ENCODE data around the gene SH3GL2.

The SH3GL2 gene

GRCh38 chr9:17578911-17579793, at the start of gene SH3GL2:
Gene SH3GL2 (plus strand): TSS chr9:17579066.
- Histone ChIP-seq H3K4me3 (ENCODE audit: low read depth, low read length) (peak within 1 kb of the TSS; percentile 78), H3K36me3 (no peaks in the 10 kb centered on the region; the same call in 1 of the 2 replicates), H3K27me3 (ENCODE audit: insufficient read depth, low read depth, severe bottlenecking) (no peaks in the 10 kb centered on the region), H3K9me3 (ENCODE audit: severe bottlenecking) (no peaks in the 10 kb centered on the region), H3K27ac (peak within 1 kb of the TSS; percentile 51)
- peak; percentile 87 for DNase-seq
- peak; percentile 25; the same call in 1 of the 2 replicates for TF ChIP-seq CTCF (IDR thresholded peaks at IDR 0.05; ENCODE audit: low read depth, low read length)

GRCh38 chr9:17531642-17532254, 47.1 kb upstream of the SH3GL2 start:
- Histone ChIP-seq H3K27ac (no peak overlapping the region), H3K9me3 (ENCODE audit: severe bottlenecking) (no peaks in the 10 kb centered on the region), H3K27me3 (ENCODE audit: insufficient read depth, low read depth, severe bottlenecking) (no peaks in the 10 kb centered on the region), H3K36me3 (no peaks in the 10 kb centered on the region), H3K4me3 (ENCODE audit: low read depth, low read length) (no peak overlapping the region)
- peak; percentile 51; the same call in 1 of the 2 replicates for TF ChIP-seq CTCF (IDR thresholded peaks at IDR 0.05; ENCODE audit: low read depth, low read length)
- DNase-seq: peak; percentile 45

GRCh38 chr9:17532461-17532860, 46.4 kb upstream of the SH3GL2 start:
- Histone ChIP-seq H3K36me3 (no peaks in the 10 kb centered on the region), H3K9me3 (ENCODE audit: severe bottlenecking) (no peaks in the 10 kb centered on the region), H3K4me3 (ENCODE audit: low read depth, low read length) (no peak overlapping the region), H3K27ac (no peak overlapping the region), H3K27me3 (ENCODE audit: insufficient read depth, low read depth, severe bottlenecking) (no peaks in the 10 kb centered on the region)
- DNase-seq: no peak
- TF ChIP-seq CTCF (IDR thresholded peaks at IDR 0.05; ENCODE audit: low read depth, low read length): no peak

- Histone ChIP-seq H3K27me3 (ENCODE audit: insufficient read depth, low read depth, severe bottlenecking) (no peaks in the 10 kb centered on the region), H3K9me3 (ENCODE audit: severe bottlenecking) (no peaks in the 10 kb centered on the region), H3K36me3 (no peaks in the 10 kb centered on the region), H3K27ac (no peak overlapping the region), H3K4me3 (ENCODE audit: low read depth, low read length) (no peak overlapping the region)
- no peak for DNase-seq
- TF ChIP-seq CTCF (IDR thresholded peaks at IDR 0.05; ENCODE audit: low read depth, low read length): no peak
Observed at GRCh38 chr9:17535176-17535575, 43.7 kb upstream of the SH3GL2 start.

- DNase-seq: no peak
- H3K27ac ChIP-seq: no peak overlapping the region
- H3K36me3 ChIP-seq: no peaks in the 10 kb centered on the region
- TF ChIP-seq CTCF (IDR thresholded peaks at IDR 0.05; ENCODE audit: low read depth, low read length): no peak
- H3K27me3 ChIP-seq (ENCODE audit: insufficient read depth, low read depth, severe bottlenecking): no peaks in the 10 kb centered on the region
- no peak overlapping the region for H3K4me3 ChIP-seq (ENCODE audit: low read depth, low read length)
- no peaks in the 10 kb centered on the region for H3K9me3 ChIP-seq (ENCODE audit: severe bottlenecking)
Observed at GRCh38 chr9:17536027-17536426, 42.8 kb upstream of the SH3GL2 start.
